ENCODE results near the gene LRRC28. TPM values are rescaled to one million over a fixed set of nuclear protein-coding genes. Genes with fewer than 3 reads are reported as not detected.

The LRRC28 gene
- total RNA-seq, 1 donor from 2014 or later, result 49.6 TPM

DNA sequence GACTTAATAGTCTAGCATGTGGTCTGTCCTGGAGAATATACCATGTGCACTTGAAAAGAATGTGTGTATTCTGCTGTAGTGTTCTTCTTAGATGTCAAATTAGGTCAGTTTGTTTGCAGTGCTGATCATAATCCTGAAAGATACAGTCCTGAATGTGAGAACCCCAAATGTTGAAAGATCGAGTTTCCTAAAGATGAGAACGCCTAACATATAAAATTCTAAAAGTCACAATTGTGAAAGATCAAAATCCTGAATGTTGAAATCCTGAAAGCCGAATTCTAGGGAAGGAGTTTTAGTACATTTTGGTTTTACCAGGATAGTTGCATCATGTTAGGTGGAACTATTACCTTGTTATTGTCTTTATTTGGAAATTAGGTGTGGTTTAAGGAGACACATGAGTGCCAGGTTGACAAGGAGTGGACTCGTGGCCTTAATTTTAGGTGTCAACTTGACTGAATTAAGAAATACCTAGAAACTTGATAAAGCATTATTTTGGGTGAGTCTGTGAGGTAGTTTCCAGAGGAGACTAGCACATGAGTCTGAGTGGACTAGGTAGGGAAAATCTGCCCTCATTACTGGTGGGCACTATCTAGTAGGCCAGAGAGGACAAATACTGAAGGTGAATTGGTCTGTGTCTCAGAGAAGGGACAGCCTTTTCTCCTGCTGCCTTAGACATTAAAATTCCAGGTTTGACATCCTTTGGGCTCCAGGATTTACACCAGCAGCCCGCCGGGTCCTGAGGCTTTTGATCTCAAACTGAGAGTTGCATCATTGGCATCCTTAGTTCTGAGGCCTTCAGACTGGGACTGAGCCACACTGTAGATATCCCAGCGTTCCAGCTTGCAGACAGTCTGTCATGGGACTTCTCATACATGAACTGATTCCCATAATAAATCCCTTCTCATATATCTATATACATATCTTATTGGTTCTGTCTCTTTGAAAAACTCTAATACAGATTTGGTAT lies 77.1 kb downstream of the LRRC28 start:
- Mint-ChIP-seq H3K36me3 (ENCODE audit: unreplicated experiment) (peaks cover 6% of the 10 kb centered on the region), H3K27me3 (ENCODE audit: unreplicated experiment) (peaks cover 1% of the 10 kb centered on the region), H3K4me1 (ENCODE audit: low read depth, unreplicated experiment) (peaks cover 6% of the 10 kb centered on the region), H3K9me3 (ENCODE audit: unreplicated experiment) (peaks cover 4% of the 10 kb centered on the region), H3K27ac (ENCODE audit: unreplicated experiment) (no peak overlapping the region), H3K4me3 (ENCODE audit: unreplicated experiment) (no peak overlapping the region)
- TF ChIP-seq, protein P1, sequence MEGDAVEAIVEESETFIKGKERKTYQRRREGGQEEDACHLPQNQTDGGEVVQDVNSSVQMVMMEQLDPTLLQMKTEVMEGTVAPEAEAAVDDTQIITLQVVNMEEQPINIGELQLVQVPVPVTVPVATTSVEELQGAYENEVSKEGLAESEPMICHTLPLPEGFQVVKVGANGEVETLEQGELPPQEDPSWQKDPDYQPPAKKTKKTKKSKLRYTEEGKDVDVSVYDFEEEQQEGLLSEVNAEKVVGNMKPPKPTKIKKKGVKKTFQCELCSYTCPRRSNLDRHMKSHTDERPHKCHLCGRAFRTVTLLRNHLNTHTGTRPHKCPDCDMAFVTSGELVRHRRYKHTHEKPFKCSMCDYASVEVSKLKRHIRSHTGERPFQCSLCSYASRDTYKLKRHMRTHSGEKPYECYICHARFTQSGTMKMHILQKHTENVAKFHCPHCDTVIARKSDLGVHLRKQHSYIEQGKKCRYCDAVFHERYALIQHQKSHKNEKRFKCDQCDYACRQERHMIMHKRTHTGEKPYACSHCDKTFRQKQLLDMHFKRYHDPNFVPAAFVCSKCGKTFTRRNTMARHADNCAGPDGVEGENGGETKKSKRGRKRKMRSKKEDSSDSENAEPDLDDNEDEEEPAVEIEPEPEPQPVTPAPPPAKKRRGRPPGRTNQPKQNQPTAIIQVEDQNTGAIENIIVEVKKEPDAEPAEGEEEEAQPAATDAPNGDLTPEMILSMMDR (IDR thresholded peaks at IDR 0.05; ENCODE audit: partially characterized antibody, unreplicated experiment), result no peak
- no peak for DNase-seq

DNA sequence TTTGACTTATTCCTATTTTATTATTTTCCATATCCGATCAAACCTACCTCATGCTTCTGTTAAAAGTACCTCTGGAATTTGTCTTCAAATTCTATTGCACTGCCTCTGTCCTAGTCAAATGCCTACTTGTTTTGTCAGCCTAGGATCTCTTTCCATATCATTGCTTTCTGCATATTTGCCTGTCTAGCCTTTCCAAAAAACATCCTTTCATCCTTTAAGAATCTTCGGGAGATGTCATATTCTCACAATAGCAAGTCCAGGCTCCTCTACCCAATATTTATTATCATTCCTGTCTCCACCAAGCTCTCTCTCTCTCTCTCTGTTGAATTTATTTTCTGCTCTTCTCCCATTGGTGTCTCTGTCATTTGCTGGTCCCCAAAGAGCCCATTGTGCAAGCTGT lies 80.1 kb downstream of the LRRC28 start:
- TF ChIP-seq, protein P1 (IDR thresholded peaks at IDR 0.05; ENCODE audit: partially characterized antibody, unreplicated experiment), result no peak
- H3K4me1 Mint-ChIP-seq (ENCODE audit: low read depth, unreplicated experiment), result peaks cover 3% of the 10 kb centered on the region
- no peak overlapping the region for H3K27ac Mint-ChIP-seq (ENCODE audit: unreplicated experiment)
- no peak for DNase-seq
- H3K9me3 Mint-ChIP-seq (ENCODE audit: unreplicated experiment), result no peaks in the 10 kb centered on the region
- no peaks in the 10 kb centered on the region for H3K27me3 Mint-ChIP-seq (ENCODE audit: unreplicated experiment)
- H3K4me3 Mint-ChIP-seq (ENCODE audit: unreplicated experiment), result no peak overlapping the region
- H3K36me3 Mint-ChIP-seq (ENCODE audit: unreplicated experiment), result no peaks in the 10 kb centered on the region

DNA sequence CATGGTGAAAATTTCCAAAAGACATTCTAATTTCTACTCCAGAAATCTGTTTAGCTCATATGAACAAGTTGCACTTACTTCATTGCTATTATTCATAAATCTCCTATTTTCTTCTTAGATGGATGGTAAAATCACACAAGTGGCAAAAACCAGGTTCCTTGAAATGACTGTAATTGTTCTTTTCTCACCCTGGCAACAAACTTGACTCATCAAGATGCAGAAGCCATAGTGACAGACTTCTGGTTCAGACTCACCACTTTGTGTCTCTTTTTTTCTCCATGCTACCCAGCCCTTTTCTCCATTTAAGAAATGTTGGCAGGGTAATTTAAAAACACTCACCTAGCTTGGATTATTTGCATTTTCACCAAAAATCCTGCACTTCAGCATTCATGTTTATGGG lies 82.1 kb downstream of the LRRC28 start:
- Mint-ChIP-seq H3K4me3 (ENCODE audit: unreplicated experiment) (no peak overlapping the region), H3K9me3 (ENCODE audit: unreplicated experiment) (no peaks in the 10 kb centered on the region), H3K4me1 (ENCODE audit: low read depth, unreplicated experiment) (peaks cover 3% of the 10 kb centered on the region), H3K27me3 (ENCODE audit: unreplicated experiment) (no peaks in the 10 kb centered on the region), H3K36me3 (ENCODE audit: unreplicated experiment) (no peaks in the 10 kb centered on the region), H3K27ac (ENCODE audit: unreplicated experiment) (no peak overlapping the region)
- TF ChIP-seq, protein P1 (IDR thresholded peaks at IDR 0.05; ENCODE audit: partially characterized antibody, unreplicated experiment), result no peak
- DNase-seq, result no peak

DNA sequence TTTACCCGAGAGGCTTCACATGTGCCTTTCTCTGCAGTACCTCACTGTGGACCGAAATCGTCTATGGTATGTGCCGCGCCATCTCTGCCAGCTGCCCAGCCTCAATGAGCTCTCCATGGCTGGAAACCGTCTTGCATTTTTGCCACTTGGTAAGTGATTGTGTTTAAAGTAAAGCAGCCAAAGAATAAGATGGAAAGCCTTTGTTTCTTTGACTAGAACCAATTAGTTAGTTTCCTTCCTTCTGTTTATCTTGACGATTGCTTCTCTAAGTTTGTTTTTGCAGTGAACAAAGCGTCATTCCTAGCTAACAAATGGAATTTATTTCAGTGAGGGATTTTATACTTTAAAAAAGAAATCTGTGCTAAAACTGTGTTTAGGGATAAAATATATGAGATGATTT lies 82.7 kb downstream of the LRRC28 start:
- H3K27ac Mint-ChIP-seq (ENCODE audit: unreplicated experiment), result no peak overlapping the region
- no peaks in the 10 kb centered on the region for H3K27me3 Mint-ChIP-seq (ENCODE audit: unreplicated experiment)
- H3K4me1 Mint-ChIP-seq (ENCODE audit: low read depth, unreplicated experiment), result peaks cover 3% of the 10 kb centered on the region
- TF ChIP-seq, protein P1 (IDR thresholded peaks at IDR 0.05; ENCODE audit: partially characterized antibody, unreplicated experiment), result no peak
- no peak for DNase-seq
- no peak overlapping the region for H3K4me3 Mint-ChIP-seq (ENCODE audit: unreplicated experiment)
- H3K36me3 Mint-ChIP-seq (ENCODE audit: unreplicated experiment), result no peaks in the 10 kb centered on the region
- no peaks in the 10 kb centered on the region for H3K9me3 Mint-ChIP-seq (ENCODE audit: unreplicated experiment)

DNA sequence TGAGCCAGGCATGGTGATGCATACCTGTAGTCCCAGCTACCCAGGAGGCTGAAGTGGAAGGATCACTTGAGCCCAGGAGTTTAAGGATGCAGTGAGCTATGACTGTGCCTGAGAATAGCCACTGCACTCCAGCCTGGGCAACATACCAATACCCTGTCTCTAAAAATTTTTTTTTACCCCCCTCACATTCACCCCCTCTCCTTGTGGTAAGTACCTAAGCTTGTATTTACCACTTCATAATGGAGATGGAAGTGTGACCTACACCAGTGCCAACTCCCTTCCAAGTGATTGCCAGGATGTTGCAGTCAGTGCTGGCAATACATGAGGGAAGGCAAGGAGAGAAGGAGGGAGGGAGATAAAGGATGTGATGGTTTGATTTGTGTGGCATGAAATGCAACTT lies 84.2 kb downstream of the LRRC28 start:
- Mint-ChIP-seq H3K27ac (ENCODE audit: unreplicated experiment) (no peak overlapping the region), H3K36me3 (ENCODE audit: unreplicated experiment) (no peaks in the 10 kb centered on the region), H3K4me1 (ENCODE audit: low read depth, unreplicated experiment) (peaks cover 3% of the 10 kb centered on the region), H3K4me3 (ENCODE audit: unreplicated experiment) (no peak overlapping the region), H3K9me3 (ENCODE audit: unreplicated experiment) (no peaks in the 10 kb centered on the region), H3K27me3 (ENCODE audit: unreplicated experiment) (no peaks in the 10 kb centered on the region)
- TF ChIP-seq, protein P1 (IDR thresholded peaks at IDR 0.05; ENCODE audit: partially characterized antibody, unreplicated experiment), result no peak
- DNase-seq, result no peak

All from glutamatergic neuron (in vitro differentiated cells).